Measurements from ENCODE around the gene MRNIP.

The MRNIP gene

GRCh38 chr5:179869101-179869500, 10.5 kb upstream of the MRNIP start:
- peaks cover 45 to 82% of the 10 kb centered on the region in 2 donors for H3K36me3 ChIP-seq (ENCODE audit: control insufficient read depth in 1 of 2, insufficient read depth in 2 of 2, low read length in 2 of 2)
- no peaks in the 10 kb centered on the region for H3K4me1 ChIP-seq (ENCODE audit: control insufficient read depth in 1 of 2, insufficient read depth in 2 of 2, low read length in 2 of 2)
- H3K27ac ChIP-seq (ENCODE audit: low read length) = no peak overlapping the region
- H3K4me3 ChIP-seq (ENCODE audit: low read depth in 1 of 2, low read length in 2 of 2) = no peak overlapping the region
- no peaks in the 10 kb centered on the region for H3K27me3 ChIP-seq (ENCODE audit: low read depth, low read length)
- H3K9me3 ChIP-seq (ENCODE audit: control insufficient read depth in 1 of 2, low read length in 2 of 2) = no peaks in the 10 kb centered on the region

GRCh38 chr5:179868541-179868940, 9.9 kb upstream of the MRNIP start:
- H3K36me3 ChIP-seq (ENCODE audit: control insufficient read depth in 1 of 2, insufficient read depth in 2 of 2, low read length in 2 of 2) = peaks cover 44 to 82% of the 10 kb centered on the region in 2 donors
- H3K27me3 ChIP-seq (ENCODE audit: low read depth, low read length) = no peaks in the 10 kb centered on the region
- H3K9me3 ChIP-seq (ENCODE audit: control insufficient read depth in 1 of 2, low read length in 2 of 2) = no peaks in the 10 kb centered on the region
- no peaks in the 10 kb centered on the region for H3K4me1 ChIP-seq (ENCODE audit: control insufficient read depth in 1 of 2, insufficient read depth in 2 of 2, low read length in 2 of 2)
- H3K4me3 ChIP-seq (ENCODE audit: low read depth in 1 of 2, low read length in 2 of 2) = no peak overlapping the region
- no peak overlapping the region for H3K27ac ChIP-seq (ENCODE audit: low read length)

DNA sequence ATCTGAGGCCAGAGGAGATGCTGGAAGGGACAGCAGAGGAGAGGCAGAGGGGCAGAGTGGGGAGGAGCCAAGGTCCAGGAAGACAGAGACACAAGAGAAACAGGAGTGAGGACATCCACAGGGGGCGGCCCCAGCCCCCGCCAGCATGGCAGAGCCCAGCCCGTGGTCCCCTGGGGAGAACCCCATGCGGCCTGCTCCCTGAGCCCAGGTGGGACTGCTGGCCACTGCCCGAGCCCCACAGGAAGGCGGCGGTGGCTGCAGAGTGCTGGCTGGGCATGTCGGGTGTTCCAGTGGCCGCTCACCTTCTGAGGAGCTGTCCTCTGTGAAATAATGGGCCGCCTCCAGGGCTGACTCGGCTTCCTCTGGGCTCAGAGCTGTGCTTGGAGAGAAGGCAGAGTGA, 8.9 kb upstream of the MRNIP start:
- H3K9me3 ChIP-seq (ENCODE audit: control insufficient read depth in 1 of 2, low read length in 2 of 2) = no peaks in the 10 kb centered on the region
- no peak overlapping the region for H3K27ac ChIP-seq (ENCODE audit: low read length)
- peaks cover 42 to 82% of the 10 kb centered on the region in 2 donors for H3K36me3 ChIP-seq (ENCODE audit: control insufficient read depth in 1 of 2, insufficient read depth in 2 of 2, low read length in 2 of 2)
- H3K4me3 ChIP-seq (ENCODE audit: low read depth in 1 of 2, low read length in 2 of 2) = no peak overlapping the region
- H3K27me3 ChIP-seq (ENCODE audit: low read depth, low read length) = no peaks in the 10 kb centered on the region
- no peaks in the 10 kb centered on the region for H3K4me1 ChIP-seq (ENCODE audit: control insufficient read depth in 1 of 2, insufficient read depth in 2 of 2, low read length in 2 of 2)

DNA sequence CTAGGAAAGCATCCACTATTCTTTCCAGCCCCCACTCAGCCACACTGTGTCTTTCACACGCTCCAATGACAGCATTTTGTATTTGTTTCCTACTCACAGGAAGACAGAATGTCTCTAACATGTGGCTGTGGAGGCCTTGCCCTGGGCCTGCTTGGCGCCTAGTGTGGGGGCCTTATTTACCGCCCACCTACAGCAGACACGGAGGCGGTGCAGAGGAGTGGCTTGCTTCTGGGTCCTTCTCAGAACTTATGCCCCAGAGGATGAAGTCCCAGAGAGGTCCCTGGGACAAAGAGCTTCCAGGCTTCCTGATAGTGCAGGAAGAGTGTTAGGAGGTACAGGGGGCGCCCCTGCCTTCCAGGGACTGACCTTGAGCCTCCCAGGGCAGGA, 8.5 kb upstream of the MRNIP start:
- Histone ChIP-seq H3K36me3 (ENCODE audit: control insufficient read depth in 1 of 2, insufficient read depth in 2 of 2, low read length in 2 of 2) (peaks cover 41 to 82% of the 10 kb centered on the region in 2 donors), H3K27me3 (ENCODE audit: low read depth, low read length) (no peaks in the 10 kb centered on the region), H3K27ac (ENCODE audit: low read length) (no peak overlapping the region), H3K9me3 (ENCODE audit: control insufficient read depth in 1 of 2, low read length in 2 of 2) (no peaks in the 10 kb centered on the region), H3K4me1 (ENCODE audit: control insufficient read depth in 1 of 2, insufficient read depth in 2 of 2, low read length in 2 of 2) (no peaks in the 10 kb centered on the region), H3K4me3 (ENCODE audit: low read depth in 1 of 2, low read length in 2 of 2) (no peak overlapping the region)

- Histone ChIP-seq H3K36me3 (ENCODE audit: control insufficient read depth in 1 of 2, insufficient read depth in 2 of 2, low read length in 2 of 2) (peaks cover 41 to 82% of the 10 kb centered on the region in 2 donors), H3K4me1 (ENCODE audit: control insufficient read depth in 1 of 2, insufficient read depth in 2 of 2, low read length in 2 of 2) (no peaks in the 10 kb centered on the region)
Observed at GRCh38 chr5:179866241-179867078, 7.8 kb upstream of the MRNIP start.

DNA sequence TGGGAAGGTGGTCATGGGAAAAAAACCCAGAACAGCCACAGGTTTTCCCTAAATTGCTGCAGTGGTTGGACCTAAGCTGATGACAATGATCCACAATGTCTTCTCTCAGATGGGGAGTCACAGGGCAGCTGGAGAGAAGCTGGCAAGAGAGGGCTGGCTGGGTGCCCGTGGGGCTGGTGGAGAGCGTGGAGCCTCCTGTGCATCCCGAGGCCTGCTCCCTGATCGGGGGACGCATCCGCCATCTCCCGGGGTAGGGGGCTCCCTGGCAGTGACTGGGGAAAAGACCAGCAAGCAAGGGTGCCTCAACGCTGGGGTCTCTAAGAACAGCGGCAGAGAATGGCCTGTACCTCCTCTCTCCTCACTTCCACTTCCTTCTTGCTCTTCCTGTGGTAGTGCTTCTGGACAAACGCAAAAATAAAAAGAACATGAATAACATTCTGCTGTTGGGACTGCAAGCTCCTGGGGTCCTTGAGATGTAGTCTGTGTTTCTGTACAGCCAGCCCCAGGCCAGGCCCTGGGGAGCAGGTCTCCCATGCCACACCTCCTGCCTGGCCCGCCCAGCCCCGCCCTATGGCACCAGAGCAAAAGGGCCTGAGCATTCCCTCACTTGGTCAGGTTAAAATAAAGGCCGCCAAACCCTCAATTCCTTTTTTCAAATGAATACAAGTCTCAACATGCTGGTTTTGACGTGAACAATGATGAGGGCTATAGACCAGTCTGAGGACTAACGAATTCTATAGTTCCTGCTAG, 7.0 kb upstream of the MRNIP start:
- Histone ChIP-seq H3K36me3 (ENCODE audit: control insufficient read depth in 1 of 2, insufficient read depth in 2 of 2, low read length in 2 of 2) (peaks cover 34 to 74% of the 10 kb centered on the region in 2 donors), H3K27ac (ENCODE audit: low read length) (no peak overlapping the region), H3K4me1 (ENCODE audit: control insufficient read depth in 1 of 2, insufficient read depth in 2 of 2, low read length in 2 of 2) (no peaks in the 10 kb centered on the region), H3K9me3 (ENCODE audit: control insufficient read depth in 1 of 2, low read length in 2 of 2) (no peaks in the 10 kb centered on the region), H3K27me3 (ENCODE audit: low read depth, low read length) (no peaks in the 10 kb centered on the region), H3K4me3 (ENCODE audit: low read depth in 1 of 2, low read length in 2 of 2) (no peak overlapping the region)

More at GRCh38 chr5:179866241-179867078, 7.8 kb upstream of the MRNIP start:
- Histone ChIP-seq H3K27ac (ENCODE audit: low read length) (no peak overlapping the region), H3K27me3 (ENCODE audit: low read depth, low read length) (no peaks in the 10 kb centered on the region), H3K4me3 (ENCODE audit: low read depth in 1 of 2, low read length in 2 of 2) (no peak overlapping the region), H3K9me3 (ENCODE audit: control insufficient read depth in 1 of 2, low read length in 2 of 2) (no peaks in the 10 kb centered on the region)

- no peaks in the 10 kb centered on the region for H3K4me1 ChIP-seq (ENCODE audit: control insufficient read depth in 1 of 2, insufficient read depth in 2 of 2, low read length in 2 of 2)
- H3K36me3 ChIP-seq (ENCODE audit: control insufficient read depth in 1 of 2, insufficient read depth in 2 of 2, low read length in 2 of 2) = peaks cover 30 to 64% of the 10 kb centered on the region in 2 donors
- no peak overlapping the region for H3K27ac ChIP-seq (ENCODE audit: low read length)
- no peaks in the 10 kb centered on the region for H3K27me3 ChIP-seq (ENCODE audit: low read depth, low read length)
- H3K4me3 ChIP-seq (ENCODE audit: low read depth in 1 of 2, low read length in 2 of 2) = no peak overlapping the region
- H3K9me3 ChIP-seq (ENCODE audit: control insufficient read depth in 1 of 2, low read length in 2 of 2) = no peaks in the 10 kb centered on the region
Observed at GRCh38 chr5:179864686-179865085, 6.1 kb upstream of the MRNIP start.

DNA sequence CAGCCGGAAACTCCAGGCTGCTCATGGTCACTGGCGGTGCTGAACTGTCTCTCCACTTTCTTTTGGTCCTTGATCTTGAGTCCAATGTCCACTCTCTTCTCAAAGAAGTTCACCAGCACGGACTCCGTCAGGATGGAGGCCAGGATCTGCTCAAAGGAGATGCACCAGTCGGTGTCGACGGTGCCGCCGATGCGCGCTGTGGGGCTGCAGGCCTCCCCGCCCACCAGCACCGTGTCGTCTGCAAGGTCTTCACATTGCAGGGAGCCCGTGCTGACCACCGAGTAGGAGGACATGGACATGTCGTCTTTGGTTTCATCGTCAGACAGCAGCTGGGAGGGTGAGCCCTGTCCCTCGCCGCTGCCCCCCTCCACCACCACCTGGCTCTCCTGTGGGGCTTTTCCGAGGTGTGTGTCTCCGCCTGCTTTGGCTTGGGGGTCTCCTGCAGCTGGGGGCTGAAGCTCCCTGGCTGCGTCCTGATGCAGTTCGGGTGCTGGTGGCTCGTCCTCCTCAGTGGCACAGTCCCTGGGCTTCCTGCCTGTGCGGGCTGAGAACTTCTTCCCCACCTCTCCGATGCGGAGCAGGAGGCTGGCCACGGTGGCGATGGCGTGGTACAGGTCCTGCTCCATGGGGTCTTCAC, 5.0 kb upstream of the MRNIP start:
- Histone ChIP-seq H3K27ac (ENCODE audit: low read length) (no peak overlapping the region), H3K4me3 (ENCODE audit: low read depth in 1 of 2, low read length in 2 of 2) (no peak overlapping the region), H3K27me3 (ENCODE audit: low read depth, low read length) (no peaks in the 10 kb centered on the region), H3K4me1 (ENCODE audit: control insufficient read depth in 1 of 2, insufficient read depth in 2 of 2, low read length in 2 of 2) (no peaks in the 10 kb centered on the region), H3K9me3 (ENCODE audit: control insufficient read depth in 1 of 2, low read length in 2 of 2) (no peaks in the 10 kb centered on the region), H3K36me3 (ENCODE audit: control insufficient read depth in 1 of 2, insufficient read depth in 2 of 2, low read length in 2 of 2) (peaks cover 24 to 53% of the 10 kb centered on the region in 2 donors)

DNA sequence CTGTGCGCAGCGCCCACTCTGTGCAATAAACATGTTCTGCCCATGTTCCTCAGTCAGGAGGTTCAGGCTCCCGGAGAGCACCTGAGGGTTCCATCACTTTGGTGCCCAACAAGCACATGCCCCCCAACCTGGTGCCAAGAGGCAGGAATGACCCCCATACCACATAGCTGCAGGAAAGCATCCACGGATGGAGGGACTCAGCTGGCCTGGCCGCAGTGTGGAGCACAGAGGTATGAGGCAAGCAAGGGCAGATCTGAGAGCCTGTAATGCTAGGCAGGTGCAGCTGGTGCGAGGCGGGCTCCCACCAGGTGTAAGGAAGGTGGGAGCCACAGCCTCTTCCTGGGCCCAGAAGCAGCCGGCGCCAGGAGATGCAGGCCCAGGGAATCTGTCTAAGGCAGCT, 4.3 kb upstream of the MRNIP start:
- Histone ChIP-seq H3K27me3 (ENCODE audit: low read depth, low read length) (no peaks in the 10 kb centered on the region), H3K4me1 (ENCODE audit: control insufficient read depth in 1 of 2, insufficient read depth in 2 of 2, low read length in 2 of 2) (peaks cover 0 to 2% of the 10 kb centered on the region in 2 donors), H3K9me3 (ENCODE audit: control insufficient read depth in 1 of 2, low read length in 2 of 2) (no peaks in the 10 kb centered on the region), H3K4me3 (ENCODE audit: low read depth in 1 of 2, low read length in 2 of 2) (no peak overlapping the region), H3K27ac (ENCODE audit: low read length) (no peak overlapping the region), H3K36me3 (ENCODE audit: control insufficient read depth in 1 of 2, insufficient read depth in 2 of 2, low read length in 2 of 2) (peaks cover 24 to 52% of the 10 kb centered on the region in 2 donors)

DNA sequence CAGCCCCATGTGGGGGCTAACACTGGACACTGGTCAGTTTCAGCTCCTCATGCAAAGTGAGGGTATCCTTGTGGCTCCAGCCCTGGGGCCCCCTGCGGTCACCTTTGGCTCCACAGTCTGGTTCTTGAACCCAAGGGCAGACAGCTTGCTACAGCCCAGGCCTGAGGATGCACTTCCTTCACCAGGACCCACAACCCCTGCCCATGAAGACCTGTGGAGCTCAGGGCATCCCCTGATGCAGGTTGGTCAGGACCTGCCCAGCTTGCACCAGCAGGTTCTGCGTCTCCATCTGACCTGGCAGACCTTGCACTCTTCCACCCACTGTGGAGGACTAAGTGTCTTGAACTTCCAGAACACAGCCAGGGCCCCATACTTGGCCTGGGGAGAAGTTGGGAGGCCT, 3.7 kb upstream of the MRNIP start:
- Histone ChIP-seq H3K36me3 (ENCODE audit: control insufficient read depth in 1 of 2, insufficient read depth in 2 of 2, low read length in 2 of 2) (peaks cover 24 to 48% of the 10 kb centered on the region in 2 donors), H3K4me3 (ENCODE audit: low read depth in 1 of 2, low read length in 2 of 2) (no peak overlapping the region), H3K9me3 (ENCODE audit: control insufficient read depth in 1 of 2, low read length in 2 of 2) (no peaks in the 10 kb centered on the region), H3K27ac (ENCODE audit: low read length) (no peak overlapping the region), H3K27me3 (ENCODE audit: low read depth, low read length) (no peaks in the 10 kb centered on the region), H3K4me1 (ENCODE audit: control insufficient read depth in 1 of 2, insufficient read depth in 2 of 2, low read length in 2 of 2) (peaks cover 0 to 3% of the 10 kb centered on the region in 2 donors)

DNA sequence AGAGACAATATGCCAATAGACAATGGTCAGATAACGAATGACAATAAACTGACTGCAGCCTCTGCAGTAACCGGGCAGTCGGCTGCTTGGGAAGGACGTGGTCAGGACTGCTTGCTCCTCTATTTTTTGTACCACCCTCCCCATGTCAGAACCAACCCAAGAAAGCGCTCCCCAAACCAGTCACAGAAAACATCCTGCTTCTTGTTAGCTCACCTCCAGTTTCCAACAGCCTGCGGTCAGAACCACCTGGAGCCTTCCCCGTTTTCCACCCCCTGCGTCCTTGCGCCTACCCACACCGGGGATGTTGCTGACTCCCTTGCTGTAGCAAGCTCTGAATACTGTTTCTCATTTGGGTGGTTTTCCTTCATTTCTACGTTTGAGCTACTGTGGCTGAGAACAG, 1.7 kb upstream of the MRNIP start:
- no peak overlapping the region for H3K4me3 ChIP-seq (ENCODE audit: low read depth in 1 of 2, low read length in 2 of 2)

More for the DNA sequence above, 1.7 kb upstream of the MRNIP start:
- H3K4me1 ChIP-seq (ENCODE audit: control insufficient read depth in 1 of 2, insufficient read depth in 2 of 2, low read length in 2 of 2) = peaks cover 0 to 3% of the 10 kb centered on the region in 2 donors
- no peaks in the 10 kb centered on the region for H3K9me3 ChIP-seq (ENCODE audit: control insufficient read depth in 1 of 2, low read length in 2 of 2)
- peaks cover 18 to 33% of the 10 kb centered on the region in 2 donors for H3K36me3 ChIP-seq (ENCODE audit: control insufficient read depth in 1 of 2, insufficient read depth in 2 of 2, low read length in 2 of 2)
- H3K27me3 ChIP-seq (ENCODE audit: low read depth, low read length) = no peaks in the 10 kb centered on the region
- no peak overlapping the region for H3K27ac ChIP-seq (ENCODE audit: low read length)
